SU-DHL-6 (cell line): ENCODE data around the gene MYO7A.
"Not testable (repeated sequence)": the region's sequence is repeated elsewhere in the genome, so short reads cannot be mapped to it uniquely, and the experiment has no call there.

Source experiments
- H2AFZ ChIP-seq: fragments of 200-600 bp; sonication (generic); 2 replicates; pipeline ENCODE4 v1.6.1; 2014; ENCODE audit warnings: low read depth, mild to moderate bottlenecking, moderate library complexity, mixed read lengths, antibody characterized with exemption, low read length; ENCODE audit not compliant: severe bottlenecking
- H3F3A ChIP-seq: fragments of 200-600 bp; shearing (Covaris generic); 2 replicates; pipeline ENCODE4 v1.6.0; 2016; ENCODE audit warnings: antibody characterized with exemption, mild to moderate bottlenecking; ENCODE audit not compliant: insufficient read depth
- H3K27ac ChIP-seq: fragments of 200-600 bp; sonication (generic); 2 replicates; pipeline ENCODE4 v1.5.1; 2016; ENCODE audit warnings: low read depth, mild to moderate bottlenecking, low read length, moderate library complexity, mixed read lengths
- H3K27me3 ChIP-seq: fragments of 200-600 bp; sonication (generic), shearing (Covaris generic); 2 replicates; pipeline ENCODE4 v1.6.0; 2014; ENCODE audit warnings: mild to moderate bottlenecking, low read length
- H3K36me3 ChIP-seq: fragments of 200-600 bp; sonication (generic); 2 replicates; pipeline ENCODE4 v1.6.1; 2014; ENCODE audit warnings: mild to moderate bottlenecking, low read length, mixed read lengths
- H3K4me2 ChIP-seq: fragments of 300-600, 200-600 bp; shearing (Covaris generic), sonication (generic); 2 replicates; pipeline ENCODE4 v1.6.0; 2014; ENCODE audit warnings: low read length, low read depth, mild to moderate bottlenecking; ENCODE audit not compliant: poor library complexity, severe bottlenecking
- H3K4me3 ChIP-seq: fragments of 200-600 bp; sonication (generic); 2 replicates; pipeline ENCODE4 v1.5.1; 2014; ENCODE audit warnings: antibody characterized with exemption, low read length, mild to moderate bottlenecking, mixed read lengths; ENCODE audit not compliant: insufficient read depth, poor library complexity, severe bottlenecking
- H3K79me2 ChIP-seq: fragments of 200-600 bp; sonication (generic); 2 replicates; pipeline ENCODE4 v1.6.1; 2014; ENCODE audit warnings: mild to moderate bottlenecking, low read length, moderate library complexity; ENCODE audit not compliant: insufficient read depth
- H3K9ac ChIP-seq: fragments of 200-600 bp; sonication (generic); 2 replicates; pipeline ENCODE4 v1.7.0; 2014; ENCODE audit warnings: mild to moderate bottlenecking, low read length
- H3K9me2 ChIP-seq: fragments of 200-600 bp; sonication (generic); replicated peaks from 2 replicates; pipeline ENCODE4 v1.6.1; 2014; ENCODE audit warnings: low read length; ENCODE audit not compliant: insufficient read depth
- H3K9me3 ChIP-seq: fragments of 200-600 bp; sonication (generic); 2 replicates; pipeline ENCODE4 v1.6.1; 2014; ENCODE audit warnings: low read length, mixed read lengths; ENCODE audit not compliant: insufficient read depth
- H4K20me1 ChIP-seq: fragments of 200-600 bp; sonication (generic); 2 replicates; pipeline ENCODE4 v1.6.1; 2014; ENCODE audit warnings: low read depth, mild to moderate bottlenecking, antibody characterized with exemption, low read length, moderate library complexity, mixed read lengths
- CTCF ChIP-seq: fragments of 200-600 bp; sonication (generic); IDR thresholded peaks from one replicate; pipeline ENCODE4 v1.5.1; 2017; ENCODE audit warnings: antibody characterized with exemption, mild to moderate bottlenecking, low read length, moderate library complexity; ENCODE audit not compliant: insufficient read depth, poor library complexity, severe bottlenecking
- EZH2phosphoT487 ChIP-seq: fragments of 200-600 bp; sonication (generic), shearing (Covaris generic); conservative IDR thresholded peaks from 2 replicates; pipeline ENCODE4 v1.6.1; 2018; ENCODE audit warnings: mild to moderate bottlenecking, antibody characterized with exemption, low read length, moderate library complexity, mixed read lengths

The MYO7A gene

DNA sequence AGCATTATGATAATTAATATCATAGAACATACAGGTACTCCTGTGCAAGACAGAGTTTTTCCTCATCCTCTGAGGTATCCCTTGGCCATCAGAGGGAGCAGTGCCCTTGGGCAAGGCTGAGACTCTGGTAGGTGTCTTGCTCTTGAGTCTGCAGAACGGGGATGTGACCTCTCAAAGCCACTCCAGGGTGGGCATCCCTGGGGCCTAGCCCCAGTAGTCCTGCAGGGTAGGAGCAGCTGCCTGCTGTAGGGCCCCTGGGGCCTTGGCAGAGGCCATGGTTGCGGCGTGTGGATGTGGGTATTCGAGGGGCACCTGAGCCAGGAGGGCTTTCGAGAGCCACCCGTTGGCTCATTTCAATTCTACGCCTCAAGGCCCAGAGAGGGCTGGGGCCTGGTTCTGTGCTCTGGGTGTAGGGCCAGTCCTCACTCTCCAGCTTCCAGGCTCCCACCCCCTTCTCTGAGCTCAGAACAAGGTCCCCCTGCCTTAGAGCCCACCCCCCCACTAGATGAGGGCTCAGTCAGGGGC is 33.1 kb upstream of the MYO7A start:
- Histone ChIP-seq H3K36me3 (no peaks in the 10 kb centered on the region), H3K4me2 (no peak overlapping the region), H3K9me2 (no peaks in the 10 kb centered on the region), H3K27me3 (no peaks in the 10 kb centered on the region), H3K9ac (no peak overlapping the region), H3K27ac (no peak overlapping the region), H3K79me2 (no peaks in the 10 kb centered on the region), H3F3A (no peaks in the 10 kb centered on the region), H3K9me3 (no peaks in the 10 kb centered on the region), H2AFZ (no peak overlapping the region), H3K4me3 (no peak overlapping the region), H4K20me1 (no peaks in the 10 kb centered on the region)
- TF ChIP-seq CTCF = no peak
- no peak for TF ChIP-seq EZH2phosphoT487

DNA sequence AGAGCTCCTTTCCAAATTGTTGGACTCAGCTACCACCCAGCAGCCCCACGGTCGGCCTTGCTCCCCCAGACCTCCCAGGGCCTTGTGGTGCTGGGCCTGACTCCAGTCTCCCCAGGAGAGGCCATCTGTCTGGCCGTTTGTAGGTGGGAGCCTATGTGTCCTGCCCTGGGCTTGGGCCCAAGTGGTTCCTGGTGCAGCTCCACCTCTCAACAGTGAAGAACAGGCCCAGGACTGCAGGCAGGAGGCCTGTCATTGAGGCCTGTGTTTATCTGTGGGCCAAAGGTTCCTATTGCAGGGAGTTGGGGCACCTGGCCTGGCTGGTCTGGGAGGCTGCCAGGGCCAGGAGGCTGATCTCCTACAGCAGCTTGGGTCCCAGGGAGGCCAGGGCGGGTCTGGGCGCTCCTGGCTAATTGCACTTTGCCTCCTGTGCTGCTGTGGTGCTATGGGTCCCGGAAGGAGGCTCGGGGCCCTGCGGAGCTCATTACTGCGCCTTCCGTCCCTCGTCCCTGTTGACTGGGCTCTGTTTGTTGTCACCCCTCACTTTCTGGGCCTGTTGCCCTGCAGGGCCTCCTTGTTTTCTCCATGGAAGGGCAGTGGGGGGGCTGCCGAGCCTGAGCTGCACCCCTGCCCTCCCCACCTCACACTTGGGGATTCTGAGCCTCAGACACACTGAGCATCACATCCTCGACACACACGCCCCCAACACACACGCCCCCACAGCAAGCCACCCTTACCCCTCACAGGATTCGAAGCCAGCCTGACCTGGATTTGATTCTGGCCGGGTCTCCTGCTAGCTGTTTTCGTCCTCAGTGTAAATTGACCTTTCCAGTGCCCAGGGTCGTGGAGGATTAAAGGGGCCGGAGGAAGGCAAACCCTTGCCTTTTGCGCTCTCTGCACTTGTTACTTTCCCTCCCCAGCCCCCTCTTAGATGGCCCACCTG is 32.2 kb upstream of the MYO7A start:
- no peak overlapping the region for H3K9ac ChIP-seq
- no peak overlapping the region for H3K27ac ChIP-seq
- H3K4me2 ChIP-seq = no peak overlapping the region
- no peaks in the 10 kb centered on the region for H3K9me3 ChIP-seq
- H3K4me3 ChIP-seq = no peak overlapping the region
- H4K20me1 ChIP-seq = no peaks in the 10 kb centered on the region
- H3K27me3 ChIP-seq = no peaks in the 10 kb centered on the region
- H3K79me2 ChIP-seq = no peaks in the 10 kb centered on the region
- no peaks in the 10 kb centered on the region for H3K9me2 ChIP-seq
- H3F3A ChIP-seq = no peaks in the 10 kb centered on the region
- no peaks in the 10 kb centered on the region for H3K36me3 ChIP-seq
- no peak overlapping the region for H2AFZ ChIP-seq
- TF ChIP-seq EZH2phosphoT487 (no peak), CTCF (no peak)

DNA sequence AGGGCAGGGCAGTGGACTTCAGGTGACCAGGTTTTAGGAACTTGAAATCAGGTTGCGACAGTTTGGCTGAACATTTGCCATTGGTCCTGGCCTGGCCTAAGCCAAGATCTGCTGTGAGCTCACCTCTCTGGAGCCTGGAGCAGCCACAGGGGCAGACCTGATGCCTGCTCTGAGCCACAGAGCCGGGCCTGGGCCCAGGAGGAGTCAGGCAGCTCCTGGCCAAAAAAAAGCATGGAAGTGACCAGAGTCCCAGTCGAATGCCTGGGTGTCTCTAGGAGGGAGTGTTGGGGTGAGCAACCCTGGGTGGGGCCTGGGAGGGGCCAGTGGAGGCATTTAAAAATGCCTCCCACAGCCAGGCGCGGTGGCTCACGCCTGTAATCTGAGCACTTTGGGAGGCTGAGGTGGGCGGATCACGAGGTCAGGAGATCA is 31.4 kb upstream of the MYO7A start:
- no peak overlapping the region for H2AFZ ChIP-seq
- no peaks in the 10 kb centered on the region for H4K20me1 ChIP-seq
- H3K9ac ChIP-seq = no peak overlapping the region
- H3F3A ChIP-seq = no peaks in the 10 kb centered on the region
- no peaks in the 10 kb centered on the region for H3K36me3 ChIP-seq
- TF ChIP-seq EZH2phosphoT487 = no peak
- no peak for TF ChIP-seq CTCF
- no peaks in the 10 kb centered on the region for H3K9me3 ChIP-seq
- no peaks in the 10 kb centered on the region for H3K79me2 ChIP-seq
- H3K27me3 ChIP-seq = no peaks in the 10 kb centered on the region
- no peak overlapping the region for H3K4me2 ChIP-seq
- no peaks in the 10 kb centered on the region for H3K9me2 ChIP-seq
- no peak overlapping the region for H3K4me3 ChIP-seq
- no peak overlapping the region for H3K27ac ChIP-seq

DNA sequence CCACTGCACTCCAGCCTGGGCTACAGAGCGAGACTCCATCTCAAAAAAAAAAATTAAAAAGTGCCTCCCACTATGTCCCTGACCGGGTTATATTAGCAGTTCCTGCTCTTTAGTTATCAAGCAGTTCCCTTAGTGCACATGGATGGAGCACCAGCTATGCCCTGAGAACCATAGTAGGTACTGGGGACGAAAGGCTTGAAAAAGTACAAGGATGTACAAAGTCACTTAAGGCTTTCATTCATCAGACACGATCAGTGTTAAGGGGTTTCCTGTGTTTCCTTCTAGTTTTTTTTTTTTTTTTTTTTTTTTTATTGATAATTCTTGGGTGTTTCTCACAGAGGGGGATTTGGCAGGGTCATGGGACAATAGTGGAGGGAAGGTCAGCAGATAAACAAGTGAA is 30.9 kb upstream of the MYO7A start:
- not testable (repeated sequence) for H3K27me3 ChIP-seq, H4K20me1 ChIP-seq

More for the DNA sequence above, 30.9 kb upstream of the MYO7A start:
- H3K36me3 ChIP-seq, H3K4me2 ChIP-seq, H3K79me2 ChIP-seq, H3F3A ChIP-seq, H3K4me3 ChIP-seq, H3K9me3 ChIP-seq, H3K9me2 ChIP-seq, H3K27ac ChIP-seq, H3K9ac ChIP-seq, H2AFZ ChIP-seq: not testable (repeated sequence)
